Fibroblast of lung (primary cell): ENCODE measurements around the gene ANKEF1. TPM values are rescaled to one million over a fixed set of nuclear protein-coding genes. Genes with fewer than 3 reads are reported as not detected.
A peak's percentile ranks its signal among the peaks of the same experiment; 100 is the strongest.

Experiments used
- DNase-seq, 2 donors: peaks; one replicate each; pipeline versions ENCODE4 v3.0.0 to v3.0.0-alpha.2; 2010; ENCODE audit warnings: low read depth in 2 of 2
- H2AFZ ChIP-seq: 2 replicates; pipeline ENCODE4 v1.5.1; 2012; ENCODE audit warnings: low read length, control low read depth, inconsistent platforms
- H3K27ac ChIP-seq: 2 replicates; pipeline ENCODE4 v1.5.1; 2011; ENCODE audit warnings: low read length, control low read depth; ENCODE audit not compliant: insufficient read depth
- H3K27me3 ChIP-seq: 2 replicates; pipeline ENCODE4 v1.5.1; 2011; ENCODE audit warnings: mild to moderate bottlenecking, low read length; ENCODE audit not compliant: control insufficient read depth, insufficient read depth
- H3K36me3 ChIP-seq: 2 replicates; pipeline ENCODE4 v1.5.1; 2011; ENCODE audit warnings: low read length; ENCODE audit not compliant: control insufficient read depth, insufficient read depth
- H3K4me1 ChIP-seq: 2 replicates; pipeline ENCODE4 v1.5.1; 2011; ENCODE audit warnings: low read length; ENCODE audit not compliant: control insufficient read depth, insufficient read depth; ENCODE audit errors: extremely low read depth
- H3K4me2 ChIP-seq: 2 replicates; pipeline ENCODE4 v1.5.1; 2011; ENCODE audit warnings: low read length, control low read depth; ENCODE audit not compliant: insufficient read depth; ENCODE audit errors: extremely low read depth
- H3K4me3 ChIP-seq, 4 experiments: fragments of 200-600 bp in 1 of 4; sonication (generic) in 1 of 4; replicated peaks in 1 of 4; 2 replicates each; pipeline ENCODE4 v1.5.1; 2011 to 2016; ENCODE audit warnings: low read length in 4 of 4, low read depth in 3 of 4, mild to moderate bottlenecking in 3 of 4, control low read depth in 2 of 4, inconsistent platforms in 1 of 4, mixed read lengths in 1 of 4; ENCODE audit not compliant: insufficient read depth in 1 of 4; ENCODE audit errors: control extremely low read depth in 1 of 4
- H3K79me2 ChIP-seq: 2 replicates; pipeline ENCODE4 v1.5.1; 2012; ENCODE audit warnings: mild to moderate bottlenecking, low read length, inconsistent platforms; ENCODE audit not compliant: control insufficient read depth, insufficient read depth
- H3K9ac ChIP-seq: 2 replicates; pipeline ENCODE4 v1.5.1; 2011; ENCODE audit warnings: mild to moderate bottlenecking, low read length, control low read depth; ENCODE audit not compliant: insufficient read depth
- H3K9me3 ChIP-seq: 2 replicates; pipeline ENCODE4 v1.5.1; 2012; ENCODE audit warnings: low read depth, low read length; ENCODE audit not compliant: control insufficient read depth, insufficient read depth
- H4K20me1 ChIP-seq: 2 replicates; pipeline ENCODE4 v1.5.1; 2011; ENCODE audit warnings: low read length; ENCODE audit not compliant: control insufficient read depth, insufficient read depth; ENCODE audit errors: extremely low read depth
- EZH2 ChIP-seq: IDR thresholded peaks from 2 replicates; pipeline ENCODE4 v1.5.1; 2012; ENCODE audit warnings: low read length, control low read depth, mild to moderate bottlenecking; ENCODE audit errors: missing control alignments
- polyA plus RNA-seq, 2 donors: library from polyadenylated mRNA; depleted of rRNA in 1 of 2; stranded (reverse) in 1 of 2; unstranded in 1 of 2; fragments of >200 nt; gene quantifications; 2 replicates each; pipeline ENCODE4 v1.2.1, GENCODE V29; 2011 to 2012; ENCODE audit warnings: missing spikeins in 1 of 2
- total RNA-seq: library from RNA; depleted of rRNA; stranded (reverse); fragments of >200 nt; gene quantifications from 2 replicates; pipeline ENCODE4 v1.2.1, GENCODE V29; 2014
- TF ChIP-seq, protein P1 (sequence below), 2 donors: IDR thresholded peaks in 1 of 2; conservative IDR thresholded peaks in 1 of 2; 1 replicate in 1 of 2; 2 replicates in 1 of 2; pipeline ENCODE4 v1.5.1; 2011 to 2012; ENCODE audit warnings: low read length in 2 of 2, control low read depth in 1 of 2, inconsistent platforms in 1 of 2, low read depth in 1 of 2, mild to moderate bottlenecking in 1 of 2

Gene ANKEF1
- total and polyA plus RNA-seq, 2 donors (not counting 1 experiment from before 2014, with no cell fraction given), result 1.6 to 3.5 TPM

DNA sequence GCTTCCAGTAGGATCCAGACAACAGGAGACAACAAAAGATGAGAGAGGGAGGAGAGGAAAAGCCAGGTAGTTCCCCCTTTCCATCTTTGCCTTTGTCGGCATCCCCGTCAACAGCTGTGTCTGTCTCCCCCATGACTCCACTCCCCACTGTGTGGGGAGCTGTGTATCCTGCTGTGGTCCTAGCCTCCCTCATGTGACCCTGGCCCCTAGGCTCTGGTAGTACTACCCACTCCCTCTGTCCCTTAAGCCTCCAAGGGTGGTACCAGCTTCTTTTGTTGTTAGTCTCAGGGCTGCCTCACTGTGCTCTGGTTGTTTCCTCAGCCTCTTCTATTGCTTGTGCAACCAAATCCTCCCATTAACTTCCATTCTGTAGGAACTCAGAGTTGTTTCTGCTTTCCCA is 28.7 kb downstream of the ANKEF1 start:
- no peaks in the 10 kb centered on the region for H3K4me1 ChIP-seq
- no peaks in the 10 kb centered on the region for H3K9me3 ChIP-seq
- no peaks in the 10 kb centered on the region for H3K79me2 ChIP-seq
- H2AFZ ChIP-seq, result no peak overlapping the region
- no peaks in the 10 kb centered on the region for H4K20me1 ChIP-seq
- DNase-seq, result no peak
- no peak overlapping the region for H3K27ac ChIP-seq
- no peaks in the 10 kb centered on the region for H3K27me3 ChIP-seq
- no peak overlapping the region for H3K4me2 ChIP-seq
- TF ChIP-seq, protein P1, sequence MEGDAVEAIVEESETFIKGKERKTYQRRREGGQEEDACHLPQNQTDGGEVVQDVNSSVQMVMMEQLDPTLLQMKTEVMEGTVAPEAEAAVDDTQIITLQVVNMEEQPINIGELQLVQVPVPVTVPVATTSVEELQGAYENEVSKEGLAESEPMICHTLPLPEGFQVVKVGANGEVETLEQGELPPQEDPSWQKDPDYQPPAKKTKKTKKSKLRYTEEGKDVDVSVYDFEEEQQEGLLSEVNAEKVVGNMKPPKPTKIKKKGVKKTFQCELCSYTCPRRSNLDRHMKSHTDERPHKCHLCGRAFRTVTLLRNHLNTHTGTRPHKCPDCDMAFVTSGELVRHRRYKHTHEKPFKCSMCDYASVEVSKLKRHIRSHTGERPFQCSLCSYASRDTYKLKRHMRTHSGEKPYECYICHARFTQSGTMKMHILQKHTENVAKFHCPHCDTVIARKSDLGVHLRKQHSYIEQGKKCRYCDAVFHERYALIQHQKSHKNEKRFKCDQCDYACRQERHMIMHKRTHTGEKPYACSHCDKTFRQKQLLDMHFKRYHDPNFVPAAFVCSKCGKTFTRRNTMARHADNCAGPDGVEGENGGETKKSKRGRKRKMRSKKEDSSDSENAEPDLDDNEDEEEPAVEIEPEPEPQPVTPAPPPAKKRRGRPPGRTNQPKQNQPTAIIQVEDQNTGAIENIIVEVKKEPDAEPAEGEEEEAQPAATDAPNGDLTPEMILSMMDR (conservative IDR thresholded peaks at IDR 0.05 in 1 of 2, IDR thresholded peaks at IDR 0.05 in 1 of 2; ENCODE audit: low read depth in 1 of 2, low read length in 2 of 2), result no peak
- TF ChIP-seq EZH2, result no peak
- no peak overlapping the region for H3K4me3 ChIP-seq
- no peaks in the 10 kb centered on the region for H3K36me3 ChIP-seq
- H3K9ac ChIP-seq, result no peak overlapping the region

DNA sequence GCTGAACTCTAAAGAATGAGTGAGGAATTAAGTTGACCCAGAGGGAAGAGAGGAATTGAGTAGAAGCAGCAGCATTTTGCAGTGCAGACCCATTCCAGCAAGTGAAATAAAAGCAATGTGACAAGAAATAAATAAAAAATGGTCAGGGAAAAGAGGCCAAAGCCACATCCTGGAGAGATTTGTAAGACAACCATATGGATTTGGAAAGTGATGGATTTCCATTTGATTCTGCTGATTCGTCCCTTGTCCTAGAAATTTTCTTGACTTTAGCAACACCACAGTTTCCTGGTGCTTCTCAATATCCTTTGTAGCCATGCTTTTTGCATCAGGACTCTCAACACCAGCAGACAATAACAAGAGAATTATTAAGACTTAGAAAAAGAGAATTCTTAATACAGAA is 29.8 kb downstream of the ANKEF1 start:
- TF ChIP-seq, protein P1 (conservative IDR thresholded peaks at IDR 0.05 in 1 of 2, IDR thresholded peaks at IDR 0.05 in 1 of 2; ENCODE audit: low read depth in 1 of 2, low read length in 2 of 2), result no peak
- no peak for TF ChIP-seq EZH2
- peak; percentile 39 to 48 for DNase-seq
- H2AFZ ChIP-seq, result no peak overlapping the region
- no peak overlapping the region for H3K27ac ChIP-seq
- H3K27me3 ChIP-seq, result no peaks in the 10 kb centered on the region
- H4K20me1 ChIP-seq, result no peaks in the 10 kb centered on the region
- H3K36me3 ChIP-seq, result no peaks in the 10 kb centered on the region
- H3K4me1 ChIP-seq, result no peaks in the 10 kb centered on the region
- no peak overlapping the region for H3K4me3 ChIP-seq
- H3K9me3 ChIP-seq, result no peaks in the 10 kb centered on the region
- no peak overlapping the region for H3K9ac ChIP-seq
- H3K79me2 ChIP-seq, result no peaks in the 10 kb centered on the region
- H3K4me2 ChIP-seq, result no peak overlapping the region

DNA sequence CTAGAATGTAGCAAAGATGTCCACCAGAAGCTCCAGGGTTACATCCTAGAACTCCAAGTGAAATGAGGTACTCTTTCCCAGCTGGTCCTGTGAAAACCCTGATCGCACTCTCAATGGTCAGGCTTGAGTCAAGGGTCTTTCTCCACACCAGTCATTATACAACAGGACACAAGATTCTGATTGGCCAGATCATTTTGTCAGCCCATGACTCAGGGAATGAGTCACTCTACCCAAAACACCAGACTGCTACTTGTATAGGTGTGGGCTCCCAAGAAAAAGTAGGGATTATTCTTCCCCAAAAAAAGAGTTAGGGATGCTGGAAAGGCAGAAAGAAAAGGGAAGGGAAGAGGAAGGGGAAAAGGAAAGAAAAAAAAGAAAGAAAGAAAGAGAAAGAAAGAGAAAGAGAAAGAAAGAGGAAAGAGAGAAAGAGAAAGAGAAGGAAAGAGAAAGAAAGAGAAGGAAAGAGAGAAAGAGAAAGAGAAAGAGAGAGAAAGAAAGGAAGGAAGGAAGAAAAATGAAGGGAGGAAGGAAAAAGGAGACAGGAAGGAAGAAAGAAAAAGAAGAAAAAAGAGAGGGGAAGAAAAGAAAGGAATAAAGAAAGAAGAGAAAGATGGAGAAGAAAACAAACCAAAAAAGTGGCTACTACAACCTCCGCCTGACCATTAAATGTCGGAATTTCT is 30.5 kb downstream of the ANKEF1 start:
- Histone ChIP-seq H3K36me3 (no peaks in the 10 kb centered on the region), H3K27me3 (no peaks in the 10 kb centered on the region), H3K4me2 (no peak overlapping the region), H3K79me2 (no peaks in the 10 kb centered on the region), H3K9me3 (no peaks in the 10 kb centered on the region), H3K27ac (no peak overlapping the region), H4K20me1 (no peaks in the 10 kb centered on the region), H3K4me3 (no peak overlapping the region), H2AFZ (no peak overlapping the region), H3K4me1 (no peaks in the 10 kb centered on the region), H3K9ac (no peak overlapping the region)
- TF ChIP-seq, protein P1 (conservative IDR thresholded peaks at IDR 0.05 in 1 of 2, IDR thresholded peaks at IDR 0.05 in 1 of 2; ENCODE audit: low read depth in 1 of 2, low read length in 2 of 2), result no peak
- TF ChIP-seq EZH2, result no peak
- peak; percentile 47 to 51 for DNase-seq
